ENCODE data around the gene ANKRD16. TPM values are rescaled to one million over a fixed set of nuclear protein-coding genes. Genes with fewer than 3 reads are reported as not detected.
"Not testable (repeated sequence)": the region's sequence is repeated elsewhere in the genome, so short reads cannot be mapped to it uniquely, and the experiment has no call there.

Gene ANKRD16
- total RNA-seq, 1 experiment from 2014 or later, result 9.9 TPM

DNA sequence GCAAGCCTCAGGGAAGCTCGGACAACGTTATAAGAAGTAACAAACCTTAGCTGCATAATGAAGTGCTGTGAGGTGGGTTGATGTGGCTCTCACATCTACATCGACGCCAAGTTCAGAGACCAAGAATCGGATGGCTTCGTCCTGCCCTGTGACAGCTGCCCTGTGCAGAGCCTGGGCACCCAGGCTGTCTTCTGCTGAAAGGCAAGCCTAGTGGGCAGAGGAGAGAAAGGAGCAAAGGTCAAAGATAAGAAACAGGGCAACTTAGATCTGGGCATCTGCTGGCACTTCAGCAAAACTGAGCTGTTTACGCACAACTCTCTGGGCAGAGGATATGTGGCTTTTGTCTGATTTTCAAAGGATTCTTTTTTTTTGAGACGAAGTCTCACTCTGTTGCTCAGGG lies 6.7 kb downstream of the ANKRD16 start:
- Mint-ChIP-seq H3K27ac (ENCODE audit: low read depth, unreplicated experiment) (no peak overlapping the region), H3K27me3 (ENCODE audit: insufficient read depth, unreplicated experiment) (no peaks in the 10 kb centered on the region), H3K36me3 (ENCODE audit: insufficient read depth, unreplicated experiment) (peaks cover 91% of the 10 kb centered on the region), H3K9me3 (ENCODE audit: unreplicated experiment) (no peaks in the 10 kb centered on the region), H3K4me1 (ENCODE audit: insufficient read depth, unreplicated experiment) (peaks cover 4% of the 10 kb centered on the region), H3K4me3 (ENCODE audit: unreplicated experiment) (no peak overlapping the region)
- no TSS peak for BruUV-seq (replicated peaks)
- ChIA-PET CTCF (interaction anchor here (1.0 kb wide), 1 partner anchor 13 kb away, joined by 4 read pairs; no protein-coding TSS in a partner anchor), POLR2A (interaction anchor here (0.6 to 1.7 kb wide), 5 partner anchors 9 to 448 kb away, joined by 3 to 7 read pairs (median 3); partner anchors contain the start of genes GDI2 and IL15RA)
- DNase-seq (ENCODE audit: unreplicated experiment), result no peak
- intact Hi-C loops (cut with micrococcal nuclease), result no loop called here
- TF ChIP-seq CTCF (IDR thresholded peaks at IDR 0.05; ENCODE audit: unreplicated experiment), result no peak

DNA sequence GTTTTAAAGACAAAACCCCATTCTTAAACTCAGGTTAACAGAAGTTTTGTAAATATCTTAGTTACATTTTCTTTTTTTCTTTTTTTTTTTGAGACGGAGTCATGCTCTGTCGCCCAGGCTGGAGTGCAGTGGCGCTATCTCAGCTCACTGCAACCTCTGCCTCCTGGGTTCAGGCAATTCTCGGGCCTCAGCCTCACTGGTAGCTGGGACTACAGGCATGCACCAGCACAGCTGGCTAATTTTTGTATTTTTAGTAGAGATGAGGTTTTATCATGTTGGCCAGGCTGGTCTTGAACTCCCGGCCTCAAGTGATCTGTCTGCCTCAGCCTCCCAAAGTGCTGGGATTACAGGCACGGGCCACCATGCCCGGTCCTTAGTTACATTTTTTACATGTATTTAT lies 12.7 kb downstream of the ANKRD16 start:
- ChIA-PET CTCF (interaction anchor here (0.6 kb wide), 1 partner anchor 82 kb away, joined by 4 read pairs; no protein-coding TSS in a partner anchor), POLR2A (interaction anchor here (1.1 to 2.6 kb wide), 3 partner anchors 9 to 64 kb away, joined by 4 to 11 read pairs (median 6); partner anchors contain the start of gene GDI2)
- H3K27ac Mint-ChIP-seq (ENCODE audit: low read depth, unreplicated experiment); H3K4me1 Mint-ChIP-seq (ENCODE audit: insufficient read depth, unreplicated experiment); BruUV-seq (replicated peaks); H3K9me3 Mint-ChIP-seq (ENCODE audit: unreplicated experiment); intact Hi-C loops (cut with micrococcal nuclease); H3K27me3 Mint-ChIP-seq (ENCODE audit: insufficient read depth, unreplicated experiment); DNase-seq (ENCODE audit: unreplicated experiment); H3K4me3 Mint-ChIP-seq (ENCODE audit: unreplicated experiment): not testable (repeated sequence)
- H3K36me3 Mint-ChIP-seq (ENCODE audit: insufficient read depth, unreplicated experiment), result peaks cover 62% of the 10 kb centered on the region

DNA sequence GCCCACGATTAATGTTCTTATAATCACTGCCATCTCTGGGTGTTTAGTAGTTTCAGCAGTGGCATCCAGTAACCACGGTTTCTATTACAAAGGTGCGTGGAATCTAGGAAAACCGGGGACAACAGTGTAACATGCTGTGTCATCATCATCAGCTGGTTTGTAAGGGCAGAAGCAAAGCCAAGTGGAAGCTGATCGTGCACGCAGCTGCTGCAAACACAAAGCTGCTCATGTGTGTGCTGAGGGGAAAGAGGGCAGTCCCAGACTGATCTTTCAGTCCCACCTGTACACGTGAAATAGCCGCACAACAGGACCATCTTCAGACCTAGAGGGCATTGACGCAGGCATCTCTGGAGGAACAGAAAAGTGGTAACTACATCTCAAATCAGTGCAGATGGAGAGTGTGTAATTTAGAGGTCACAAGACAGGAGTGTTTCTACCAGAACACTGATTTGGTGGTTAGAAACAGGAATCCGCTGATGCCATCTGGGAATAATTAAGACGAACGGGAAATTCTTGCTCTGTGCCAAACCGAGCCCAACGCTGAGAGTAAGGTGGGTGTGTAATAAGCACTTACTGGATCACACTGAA lies 13.4 kb downstream of the ANKRD16 start:
- intact Hi-C loops (cut with micrococcal nuclease), result no loop called here
- H3K36me3 Mint-ChIP-seq (ENCODE audit: insufficient read depth, unreplicated experiment), result peaks cover 60% of the 10 kb centered on the region
- no peak overlapping the region for H3K27ac Mint-ChIP-seq (ENCODE audit: low read depth, unreplicated experiment)
- no peaks in the 10 kb centered on the region for H3K9me3 Mint-ChIP-seq (ENCODE audit: unreplicated experiment)
- ChIA-PET POLR2A (interaction anchor here (0.7 to 2.6 kb wide), 2 partner anchors 10 to 14 kb away, joined by 3 to 11 read pairs; partner anchors contain the start of genes ANKRD16 and FBH1), CTCF (no interaction called here)
- TF ChIP-seq CTCF (IDR thresholded peaks at IDR 0.05; ENCODE audit: unreplicated experiment), result no peak
- H3K4me3 Mint-ChIP-seq (ENCODE audit: unreplicated experiment), result no peak overlapping the region
- DNase-seq (ENCODE audit: unreplicated experiment), result no peak
- BruUV-seq (replicated peaks), result no TSS peak
- no peaks in the 10 kb centered on the region for H3K4me1 Mint-ChIP-seq (ENCODE audit: insufficient read depth, unreplicated experiment)
- no peaks in the 10 kb centered on the region for H3K27me3 Mint-ChIP-seq (ENCODE audit: insufficient read depth, unreplicated experiment)

DNA sequence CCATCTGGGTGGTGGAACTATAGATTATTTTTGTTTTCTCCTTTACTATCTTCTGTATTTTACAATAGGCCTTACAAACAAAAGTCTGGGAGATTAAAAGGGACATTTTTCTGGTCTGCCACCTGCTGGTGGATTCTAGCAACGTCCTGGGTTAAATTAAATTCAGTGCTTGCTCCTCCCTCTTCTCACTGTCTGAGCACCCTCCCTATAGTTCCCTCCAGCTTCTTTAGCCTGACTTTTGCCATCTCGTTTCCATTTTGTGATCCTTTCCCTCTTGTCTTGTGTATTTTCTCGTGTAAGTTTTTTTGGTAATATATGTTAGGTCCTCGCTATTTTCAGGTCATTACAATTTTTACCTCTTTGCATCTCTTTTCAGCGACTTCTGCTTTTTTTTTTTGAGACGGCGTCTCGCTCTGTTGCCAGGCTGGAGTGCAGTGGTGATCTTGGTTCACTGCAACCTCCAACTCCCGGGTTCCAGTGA lies 16.1 kb downstream of the ANKRD16 start:
- peak; percentile 46 for TF ChIP-seq CTCF (IDR thresholded peaks at IDR 0.05; ENCODE audit: unreplicated experiment)
- intact Hi-C loops (cut with micrococcal nuclease), result loop anchor here (1.0 to 2.0 kb wide), 4 partner anchors 60 to 431 kb away; partner anchors contain the start of genes GDI2 and TASOR2
- ChIA-PET POLR2A (interaction anchor here (0.7 to 2.4 kb wide), 10 partner anchors 9 to 89 kb away, joined by 3 to 10 read pairs (median 3); partner anchors contain the start of genes ANKRD16, FBH1 and GDI2), CTCF (interaction anchor here (0.6 to 4.6 kb wide), 13 partner anchors 12 to 1059 kb away, joined by 3 to 43 read pairs (median 3); no protein-coding TSS in a partner anchor)
- Mint-ChIP-seq H3K27ac (ENCODE audit: low read depth, unreplicated experiment) (no peak overlapping the region), H3K36me3 (ENCODE audit: insufficient read depth, unreplicated experiment) (peaks cover 33% of the 10 kb centered on the region), H3K9me3 (ENCODE audit: unreplicated experiment) (peaks cover 4% of the 10 kb centered on the region), H3K4me3 (ENCODE audit: unreplicated experiment) (no peak overlapping the region), H3K27me3 (ENCODE audit: insufficient read depth, unreplicated experiment) (no peaks in the 10 kb centered on the region), H3K4me1 (ENCODE audit: insufficient read depth, unreplicated experiment) (no peaks in the 10 kb centered on the region)
- no TSS peak for BruUV-seq (replicated peaks)
- DNase-seq (ENCODE audit: unreplicated experiment), result peak; percentile 77

Data from MCF 10A (cell line).